Muscle of leg (tissue), 11 donors: ENCODE measurements around the gene NPW. TPM values are rescaled to one million over a fixed set of nuclear protein-coding genes. Genes with fewer than 3 reads are reported as not detected.

Experiments used
- DNase-seq: peaks from one replicate; pipeline ENCODE4 v3.0.0; 2013
- H3K27ac ChIP-seq: one replicate; pipeline ENCODE4 v1.5.1; 2013; ENCODE audit warnings: mild to moderate bottlenecking, low read length, control low read depth
- H3K27me3 ChIP-seq: one replicate; pipeline ENCODE4 v1.6.1; 2013; ENCODE audit warnings: low read length; ENCODE audit not compliant: control insufficient read depth, insufficient read depth
- H3K36me3 ChIP-seq: one replicate; pipeline ENCODE4 v1.6.1; 2013; ENCODE audit warnings: low read length; ENCODE audit not compliant: control insufficient read depth, insufficient read depth
- H3K4me1 ChIP-seq: one replicate; pipeline ENCODE4 v1.6.1; 2013; ENCODE audit warnings: low read length; ENCODE audit not compliant: control insufficient read depth, insufficient read depth
- H3K4me3 ChIP-seq: one replicate; pipeline ENCODE4 v1.5.1; 2013; ENCODE audit warnings: low read length, control low read depth
- H3K9me3 ChIP-seq: replicated peaks from 2 replicates; pipeline ENCODE4 v1.6.1; 2013; ENCODE audit warnings: low read depth, low read length; ENCODE audit not compliant: control insufficient read depth
- WGBS: methylation state at CpG from one replicate; pipeline ENCODE4 v1.1.5; 2013; ENCODE audit warnings: missing lambda C conversion rate; ENCODE audit not compliant: insufficient coverage; 5-methylcytosine and 5-hydroxymethylcytosine counted together
- polyA plus RNA-seq, 8 donors: library from polyadenylated mRNA; unstranded; fragments of 120-200 nt; gene quantifications; one replicate each; pipeline versions ENCODE4 v1.2.1 to v1.2.3, GENCODE V29; 2013; ENCODE audit warnings: inconsistent platforms in 1 of 8, low replicate concordance in 1 of 8; ENCODE audit not compliant: insufficient read length in 8 of 8, insufficient read depth in 1 of 8
- total RNA-seq: library from RNA; stranded (reverse); fragments of 120-200 nt; gene quantifications from one replicate; pipeline ENCODE4 v1.2.4, GENCODE V29; 2013

Gene NPW
- total and polyA plus RNA-seq, 9 donors, result 0.57 to 5.4 (median 2.3) TPM

GRCh38 chr16:2053211-2053610, 33.6 kb downstream of the NPW start:
- H3K36me3 ChIP-seq, result peaks cover 69% of the 10 kb centered on the region
- H3K9me3 ChIP-seq, result no peaks in the 10 kb centered on the region
- H3K4me1 ChIP-seq, result peaks cover 8% of the 10 kb centered on the region
- no peaks in the 10 kb centered on the region for H3K27me3 ChIP-seq
- WGBS, result 93% methylated on average over 17 of the region's 21 CpGs
- no peak overlapping the region for H3K4me3 ChIP-seq
- no peak overlapping the region for H3K27ac ChIP-seq
- no peak for DNase-seq

GRCh38 chr16:2053897-2054296, 34.3 kb downstream of the NPW start:
- Histone ChIP-seq H3K36me3 (peaks cover 76% of the 10 kb centered on the region), H3K27ac (no peak overlapping the region), H3K27me3 (no peaks in the 10 kb centered on the region), H3K4me1 (peaks cover 2% of the 10 kb centered on the region), H3K4me3 (no peak overlapping the region), H3K9me3 (no peaks in the 10 kb centered on the region)
- DNase-seq, result no peak
- 97% methylated on average over 17 of the region's 17 CpGs for WGBS

- no peak overlapping the region for H3K4me3 ChIP-seq
- no peaks in the 10 kb centered on the region for H3K9me3 ChIP-seq
- H3K27ac ChIP-seq, result no peak overlapping the region
- no peak for DNase-seq
- H3K36me3 ChIP-seq, result peaks cover 76% of the 10 kb centered on the region
- no peaks in the 10 kb centered on the region for H3K27me3 ChIP-seq
- H3K4me1 ChIP-seq, result no peaks in the 10 kb centered on the region
- WGBS, result 83% methylated on average over 26 of the region's 29 CpGs
Measured at GRCh38 chr16:2054543-2055245, 35.1 kb downstream of the NPW start.

GRCh38 chr16:2056077-2056476, 36.5 kb downstream of the NPW start:
- Histone ChIP-seq H3K4me1 (no peaks in the 10 kb centered on the region), H3K9me3 (no peaks in the 10 kb centered on the region), H3K36me3 (peaks cover 78% of the 10 kb centered on the region), H3K27ac (no peak overlapping the region), H3K4me3 (no peak overlapping the region), H3K27me3 (no peaks in the 10 kb centered on the region)
- 75% methylated on average over 13 of the region's 15 CpGs for WGBS
- no peak for DNase-seq

GRCh38 chr16:2056681-2057407, 37.3 kb downstream of the NPW start:
- H3K9me3 ChIP-seq, result no peaks in the 10 kb centered on the region
- no peak overlapping the region for H3K4me3 ChIP-seq
- peaks cover 79% of the 10 kb centered on the region for H3K36me3 ChIP-seq
- no peak for DNase-seq
- no peaks in the 10 kb centered on the region for H3K27me3 ChIP-seq
- H3K4me1 ChIP-seq, result no peaks in the 10 kb centered on the region
- 89% methylated on average over 9 of the region's 19 CpGs for WGBS
- no peak overlapping the region for H3K27ac ChIP-seq

- Histone ChIP-seq H3K27ac (no peak overlapping the region), H3K27me3 (no peaks in the 10 kb centered on the region), H3K9me3 (no peaks in the 10 kb centered on the region), H3K4me3 (no peak overlapping the region), H3K36me3 (peaks cover 78% of the 10 kb centered on the region), H3K4me1 (no peaks in the 10 kb centered on the region)
- WGBS, result 91% methylated on average over 8 of the region's 10 CpGs
- no peak for DNase-seq
Measured at GRCh38 chr16:2057438-2057837, 37.9 kb downstream of the NPW start.

- no peak overlapping the region for H3K4me3 ChIP-seq
- H3K27me3 ChIP-seq, result no peaks in the 10 kb centered on the region
- 84% methylated on average over 13 of the region's 13 CpGs for WGBS
- H3K36me3 ChIP-seq, result peaks cover 77% of the 10 kb centered on the region
- no peaks in the 10 kb centered on the region for H3K9me3 ChIP-seq
- no peak for DNase-seq
- no peak overlapping the region for H3K27ac ChIP-seq
- no peaks in the 10 kb centered on the region for H3K4me1 ChIP-seq
Measured at GRCh38 chr16:2058420-2058819, 38.8 kb downstream of the NPW start.

- no peak overlapping the region for H3K4me3 ChIP-seq
- no peaks in the 10 kb centered on the region for H3K9me3 ChIP-seq
- no peak for DNase-seq
- H3K4me1 ChIP-seq, result no peaks in the 10 kb centered on the region
- H3K36me3 ChIP-seq, result peaks cover 77% of the 10 kb centered on the region
- no peaks in the 10 kb centered on the region for H3K27me3 ChIP-seq
- 100% methylated on average over 1 of the region's 10 CpGs for WGBS
- no peak overlapping the region for H3K27ac ChIP-seq
Measured at GRCh38 chr16:2058872-2059271, 39.3 kb downstream of the NPW start.

GRCh38 chr16:2060346-2060745, 40.8 kb downstream of the NPW start:
- H3K9me3 ChIP-seq, result no peaks in the 10 kb centered on the region
- peaks cover 71% of the 10 kb centered on the region for H3K36me3 ChIP-seq
- H3K27me3 ChIP-seq, result no peaks in the 10 kb centered on the region
- H3K4me1 ChIP-seq, result no peaks in the 10 kb centered on the region
- no peak for DNase-seq
- H3K4me3 ChIP-seq, result no peak overlapping the region
- WGBS, result 89% methylated on average over 15 of the region's 17 CpGs
- no peak overlapping the region for H3K27ac ChIP-seq

- no peaks in the 10 kb centered on the region for H3K4me1 ChIP-seq
- no peaks in the 10 kb centered on the region for H3K9me3 ChIP-seq
- H3K4me3 ChIP-seq, result no peak overlapping the region
- no peak for DNase-seq
- no peak overlapping the region for H3K27ac ChIP-seq
- 89% methylated on average over 17 of the region's 18 CpGs for WGBS
- peaks cover 76% of the 10 kb centered on the region for H3K36me3 ChIP-seq
- no peaks in the 10 kb centered on the region for H3K27me3 ChIP-seq
Measured at GRCh38 chr16:2061023-2061422, 41.4 kb downstream of the NPW start.
